NCI-H446 treated with DMSO at 0.1 percent for 48 hours (cell line): ENCODE measurements around the gene FOXK1.

Source experiments
- DNase-seq: peaks from one replicate; lab custom pipeline; 2025; lab: John Stamatoyannopoulos, UW

FOXK1 gene

GRCh38 chr7:4765776-4766490, 83.8 kb downstream of the FOXK1 start:
- no peak for DNase-seq

GRCh38 chr7:4766666-4767519, 84.8 kb downstream of the FOXK1 start:
- DNase-seq: no peak

GRCh38 chr7:4768597-4769569, 86.8 kb downstream of the FOXK1 start:
- no peak for DNase-seq

GRCh38 chr7:4769761-4770160, 87.7 kb downstream of the FOXK1 start:
- DNase-seq: no peak

GRCh38 chr7:4770886-4771285, 88.8 kb downstream of the FOXK1 start:
- DNase-seq: no peak

- DNase-seq: no peak
Measured at GRCh38 chr7:4771737-4772136, 89.6 kb downstream of the FOXK1 start.

GRCh38 chr7:4772306-4772705, 90.2 kb downstream of the FOXK1 start:
- DNase-seq: no peak

GRCh38 chr7:4774007-4774406, 91.9 kb downstream of the FOXK1 start:
- DNase-seq: no peak

GRCh38 chr7:4774658-4775249, 92.7 kb downstream of the FOXK1 start:
- no peak for DNase-seq

GRCh38 chr7:4775250-4775847, 93.3 kb downstream of the FOXK1 start, which contains the start of gene AP5Z1:
Gene AP5Z1, plus strand, starts transcription at chr7:4775623. Its CDS starts 93 bp downstream, at chr7:4775716.
- DNase-seq: peak; percentile 91

GRCh38 chr7:4775848-4776623, 93.9 kb downstream of the FOXK1 start:
- DNase-seq: no peak

- DNase-seq: no peak
Measured at GRCh38 chr7:4779118-4779517, 97.0 kb downstream of the FOXK1 start.

- DNase-seq: no peak
Measured at GRCh38 chr7:4781366-4782069, 99.4 kb downstream of the FOXK1 start.

- no peak for DNase-seq
Measured at GRCh38 chr7:4782333-4783291, 100.5 kb downstream of the FOXK1 start.

GRCh38 chr7:4783292-4783652, 101.2 kb downstream of the FOXK1 start:
- no peak for DNase-seq

GRCh38 chr7:4783762-4784351, 101.8 kb downstream of the FOXK1 start:
- DNase-seq: no peak

- DNase-seq: no peak
Measured at GRCh38 chr7:4784799-4785198, 102.7 kb downstream of the FOXK1 start.

GRCh38 chr7:4785371-4785770, 103.3 kb downstream of the FOXK1 start:
- no peak for DNase-seq
